HEK293T (cell line): ENCODE results near the gene GRIA3.
"Not testable (repeated sequence)": the region's sequence is repeated elsewhere in the genome, so short reads cannot be mapped to it uniquely, and the experiment has no call there.

Source experiments
- CTCF ChIA-PET: fragments of 350-600 bp; formaldehyde crosslinking; extraction: SDS; loops from one replicate; lab custom pipeline; 2021; ENCODE audit warnings: antibody characterized with exemption, inconsistent platforms; lab: Yijun Ruan, JAX
- POLR2A ChIA-PET: fragments of 350-600 bp; formaldehyde crosslinking; extraction: SDS; loops from one replicate; lab custom pipeline; 2020; ENCODE audit warnings: antibody characterized with exemption, inconsistent platforms; lab: Yijun Ruan, JAX
- DNase-seq: peaks from one replicate; pipeline ENCODE4 v3.0.0; 2012; ENCODE audit warnings: mixed read lengths; ENCODE audit errors: extremely low spot score
- ARNT ChIP-seq: fragments of 450-650 bp; IDR thresholded peaks from 2 replicates; pipeline ENCODE4 v1.6.1; 2017; ENCODE audit warnings: mild to moderate bottlenecking
- BHLHE40 ChIP-seq: fragments of 450-650 bp; IDR thresholded peaks from 2 replicates; pipeline ENCODE4 v1.6.1; 2016; ENCODE audit warnings: mild to moderate bottlenecking, moderate library complexity, borderline replicate concordance
- CTBP1 ChIP-seq: fragments of 450-650 bp; IDR thresholded peaks from 2 replicates; pipeline ENCODE4 v1.6.1; 2016; ENCODE audit warnings: borderline replicate concordance
- FOXA1 ChIP-seq: fragments of 450-650 bp; IDR thresholded peaks from 2 replicates; pipeline ENCODE4 v1.6.1; 2016; ENCODE audit warnings: mild to moderate bottlenecking
- FOXK2 ChIP-seq: fragments of 450-650 bp; IDR thresholded peaks from 2 replicates; pipeline ENCODE4 v1.6.1; 2016; ENCODE audit warnings: mild to moderate bottlenecking
- FOXM1 ChIP-seq: fragments of 450-650 bp; IDR thresholded peaks from 2 replicates; pipeline ENCODE4 v1.6.1; 2017; ENCODE audit warnings: mild to moderate bottlenecking, borderline replicate concordance
- HDGF ChIP-seq: fragments of 450-650 bp; IDR thresholded peaks from 2 replicates; pipeline ENCODE4 v1.6.1; 2017; ENCODE audit warnings: antibody characterized with exemption, borderline replicate concordance
- L3MBTL2 ChIP-seq: fragments of 450-650 bp; conservative IDR thresholded peaks from 2 replicates; pipeline ENCODE4 v1.6.1; 2016; ENCODE audit warnings: mild to moderate bottlenecking
- NFRKB ChIP-seq: fragments of 450-650 bp; IDR thresholded peaks from 2 replicates; pipeline ENCODE4 v1.6.1; 2016; ENCODE audit warnings: mild to moderate bottlenecking, moderate library complexity
- PKNOX1 ChIP-seq: fragments of 450-650 bp; IDR thresholded peaks from 2 replicates; pipeline ENCODE4 v1.6.1; 2016
- SP1 ChIP-seq: fragments of 450-650 bp; IDR thresholded peaks from 2 replicates; pipeline ENCODE4 v1.6.1; 2017
- SUZ12 ChIP-seq: fragments of 450-650 bp; IDR thresholded peaks from 2 replicates; pipeline ENCODE4 v1.6.1; 2016; ENCODE audit warnings: mild to moderate bottlenecking
- TARDBP ChIP-seq: fragments of 450-650 bp; IDR thresholded peaks from 2 replicates; pipeline ENCODE4 v1.6.1; 2016
- ZNF384 ChIP-seq: fragments of 450-650 bp; IDR thresholded peaks from 2 replicates; pipeline ENCODE4 v1.6.1; 2016

Gene GRIA3

GRCh38 chrX:123513585-123514278 is 329.7 kb downstream of the GRIA3 start:
- CTCF ChIA-PET = no interaction called here
- TF ChIP-seq BHLHE40 (no peak), TARDBP (no peak), PKNOX1 (no peak), ARNT (no peak)
- POLR2A ChIA-PET = interaction anchor here (0.7 kb wide), 1 partner anchor 24 kb away, joined by 3 read pairs; no protein-coding TSS in a partner anchor
- no peak for DNase-seq

GRCh38 chrX:123514279-123514640 is 330.2 kb downstream of the GRIA3 start:
- CTCF ChIA-PET, DNase-seq: not testable (repeated sequence)
- POLR2A ChIA-PET = interaction anchor here (0.7 kb wide), 1 partner anchor 24 kb away, joined by 3 read pairs; no protein-coding TSS in a partner anchor

- DNase-seq = no peak
- POLR2A ChIA-PET = no interaction called here
- TF ChIP-seq SUZ12 (no peak), FOXK2 (no peak), ARNT (no peak), L3MBTL2 (no peak), FOXA1 (no peak), PKNOX1 (no peak), CTBP1 (no peak), NFRKB (no peak), HDGF (no peak), TARDBP (no peak)
- CTCF ChIA-PET = no interaction called here
These were observed 334.7 kb downstream of the GRIA3 start for GRCh38 chrX:123518791-123519190.

- no peak for DNase-seq
These were observed 341.1 kb downstream of the GRIA3 start for GRCh38 chrX:123525123-123525725.

GRCh38 chrX:123530726-123531125 is 346.6 kb downstream of the GRIA3 start:
- CTCF ChIA-PET, DNase-seq: not testable (repeated sequence)
- POLR2A ChIA-PET = interaction anchor here (0.5 to 0.8 kb wide), 2 partner anchors 9 kb away, joined by 3 read pairs; no protein-coding TSS in a partner anchor

More at GRCh38 chrX:123525123-123525725, 341.1 kb downstream of the GRIA3 start:
- TF ChIP-seq FOXM1 (no peak), NFRKB (no peak), SUZ12 (no peak), SP1 (no peak), ZNF384 (no peak)
- CTCF ChIA-PET = no interaction called here
- POLR2A ChIA-PET = no interaction called here
